ENCODE results near the gene C5orf15. TPM values are rescaled to one million over a fixed set of nuclear protein-coding genes. Genes with fewer than 3 reads are reported as not detected.

The C5orf15 gene
- polyA plus RNA-seq, 1 of the 3 experiments (the other 2 are of a cell fraction) = 81.0 TPM

DNA sequence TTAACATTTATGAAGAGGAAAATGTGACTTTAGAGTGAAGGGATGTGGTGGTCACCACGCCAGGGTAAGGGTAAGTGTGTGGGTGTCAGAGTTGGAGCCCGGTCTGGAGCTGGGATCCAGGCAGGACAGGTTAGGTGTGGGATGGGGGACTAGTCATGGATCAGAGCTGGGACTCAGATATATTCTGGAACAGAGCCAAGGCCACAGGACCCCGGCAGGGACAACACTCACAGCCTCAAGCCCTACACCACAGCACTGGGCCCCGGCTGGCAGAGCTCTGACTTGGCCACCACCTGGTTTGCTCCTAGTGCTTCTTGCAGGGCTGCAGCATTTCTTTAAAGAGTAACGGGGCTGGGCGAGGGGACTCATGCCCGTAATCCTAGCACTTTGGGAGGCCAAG, 47.4 kb downstream of the C5orf15 start (continued):
- TF ChIP-seq RXRA (IDR thresholded peaks at IDR 0.05; ENCODE audit: borderline replicate concordance, low read depth) (no peak), GATA2 (CRISPR knock-in tag; IDR thresholded peaks at IDR 0.05) (no peak), FOSL2 (IDR thresholded peaks at IDR 0.05; ENCODE audit: borderline replicate concordance, low read depth) (no peak), MXI1 (IDR thresholded peaks at IDR 0.05; ENCODE audit: low read depth, low read length) (no peak)

DNA sequence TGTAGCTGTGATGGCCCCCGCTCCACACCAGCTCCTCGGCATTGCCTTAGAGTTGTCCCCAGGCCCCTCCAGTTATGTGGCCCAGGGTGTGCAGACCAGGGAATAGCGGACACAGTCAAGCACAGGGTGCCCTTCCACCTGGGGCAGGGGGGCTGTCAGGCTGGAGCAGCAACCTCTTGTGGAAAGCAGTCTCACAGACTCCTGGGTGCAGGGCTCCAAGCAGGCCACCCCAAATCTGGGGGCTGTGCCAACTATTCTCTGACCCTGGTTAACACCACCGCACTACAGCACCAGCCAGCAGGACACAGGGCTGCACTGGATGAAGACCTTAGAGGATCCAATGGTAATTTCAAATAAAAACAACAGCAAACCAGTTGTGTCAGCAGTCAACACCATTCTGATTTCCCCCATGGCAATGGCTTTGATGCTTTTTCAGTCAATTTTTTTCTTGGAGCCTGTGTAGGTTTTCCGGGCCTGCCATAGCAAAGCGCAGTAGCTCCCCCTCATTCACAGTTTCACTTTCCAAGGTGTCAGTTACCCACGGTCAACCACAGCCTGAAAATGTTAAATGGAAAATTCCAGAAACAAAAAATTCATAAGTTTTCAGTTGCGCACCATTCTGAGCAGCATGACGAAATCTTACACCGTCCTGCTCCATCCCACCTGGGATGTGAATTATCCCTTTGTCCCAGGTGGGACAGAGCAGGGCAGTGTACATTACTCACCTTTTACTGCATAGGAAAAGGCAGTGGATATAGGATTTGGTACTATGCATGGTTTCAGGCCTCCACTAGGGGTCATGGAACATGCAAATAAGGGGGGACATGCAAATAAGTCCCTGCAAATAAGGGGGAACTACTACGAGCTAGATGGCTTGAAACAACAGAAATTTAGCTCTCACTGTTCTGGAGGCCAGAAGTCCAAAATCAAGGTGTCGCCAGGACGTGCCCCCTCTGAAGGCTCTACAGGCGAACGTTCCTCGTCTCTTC, 49.0 kb downstream of the C5orf15 start:
- H3K9ac ChIP-seq = no peak overlapping the region
- no peak overlapping the region for H3K4me2 ChIP-seq
- H3K27ac ChIP-seq (ENCODE audit: low read depth in 2 of 2, low read length in 1 of 2) = no peak overlapping the region
- ChIA-PET CTCF (interaction anchor here (1.3 to 3.4 kb wide), 4 partner anchors 14 to 459 kb away, joined by 3 to 10 read pairs (median 4); no protein-coding TSS in a partner anchor), POLR2A (no interaction called here)
- no peaks in the 10 kb centered on the region for H3F3A ChIP-seq (replicated peaks; ENCODE audit: insufficient read depth)
- no peaks in the 10 kb centered on the region for H3K9me2 ChIP-seq
- 80% methylated on average over 15 of the region's 16 CpGs for WGBS (ENCODE audit: low lambda C conversion rate)
- DNase-seq = no peak
- no peaks in the 10 kb centered on the region for H3K9me3 ChIP-seq
- no peaks in the 10 kb centered on the region for H3K79me2 ChIP-seq (ENCODE audit: insufficient read depth)
- no peaks in the 10 kb centered on the region for H3K36me3 ChIP-seq (replicated peaks in 1 of 2; ENCODE audit: control insufficient read depth in 1 of 2, insufficient read depth in 2 of 2, low read length in 1 of 2)
- H3K27me3 ChIP-seq (ENCODE audit: insufficient read depth) = no peaks in the 10 kb centered on the region; the same call in 1 of the 2 replicates
- peaks cover 0 to 32% of the 10 kb centered on the region in 2 experiments; a peak in 2 of 4 replicates for H3K4me1 ChIP-seq (ENCODE audit: control insufficient read depth in 1 of 2, insufficient read depth in 2 of 2, low read depth in 1 of 2, low read length in 1 of 2)
- no peak overlapping the region for H2AFZ ChIP-seq (ENCODE audit: low read depth)
- TF ChIP-seq RAD21 (IDR thresholded peaks at IDR 0.05; ENCODE audit: low read length) (no peak), JUND (IDR thresholded peaks at IDR 0.05) (no peak), YY1 (IDR thresholded peaks at IDR 0.05; ENCODE audit: low read depth) (no peak), NRF1 (IDR thresholded peaks at IDR 0.05; ENCODE audit: low read depth, low read length) (no peak), GABPA (IDR thresholded peaks at IDR 0.05; ENCODE audit: low read depth) (no peak), FOSL2 (IDR thresholded peaks at IDR 0.05; ENCODE audit: borderline replicate concordance, low read depth) (no peak), GATA2 (CRISPR knock-in tag; IDR thresholded peaks at IDR 0.05) (no peak), TAF1 (IDR thresholded peaks at IDR 0.05; ENCODE audit: borderline replicate concordance, low read depth, low read length) (no peak), NFIC (IDR thresholded peaks at IDR 0.05; ENCODE audit: borderline replicate concordance) (no peak), MXI1 (IDR thresholded peaks at IDR 0.05; ENCODE audit: low read depth, low read length) (no peak), RXRA (IDR thresholded peaks at IDR 0.05; ENCODE audit: borderline replicate concordance, low read depth) (no peak), ELF1 (IDR thresholded peaks at IDR 0.05) (no peak), EZH2phosphoT487 (IDR thresholded peaks at IDR 0.05; ENCODE audit: borderline replicate concordance, low read depth) (no peak), RFX5 (IDR thresholded peaks at IDR 0.05; ENCODE audit: low read length) (no peak), EP300 (IDR thresholded peaks at IDR 0.05; ENCODE audit: borderline replicate concordance in 1 of 2, low read depth in 1 of 2, low read length in 1 of 2) (no peak)
- TF ChIP-seq, protein P1, sequence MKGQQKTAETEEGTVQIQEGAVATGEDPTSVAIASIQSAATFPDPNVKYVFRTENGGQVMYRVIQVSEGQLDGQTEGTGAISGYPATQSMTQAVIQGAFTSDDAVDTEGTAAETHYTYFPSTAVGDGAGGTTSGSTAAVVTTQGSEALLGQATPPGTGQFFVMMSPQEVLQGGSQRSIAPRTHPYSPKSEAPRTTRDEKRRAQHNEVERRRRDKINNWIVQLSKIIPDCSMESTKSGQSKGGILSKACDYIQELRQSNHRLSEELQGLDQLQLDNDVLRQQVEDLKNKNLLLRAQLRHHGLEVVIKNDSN (IDR thresholded peaks at IDR 0.05; ENCODE audit: borderline replicate concordance, low read depth) = no peak
- TF ChIP-seq, protein P2, sequence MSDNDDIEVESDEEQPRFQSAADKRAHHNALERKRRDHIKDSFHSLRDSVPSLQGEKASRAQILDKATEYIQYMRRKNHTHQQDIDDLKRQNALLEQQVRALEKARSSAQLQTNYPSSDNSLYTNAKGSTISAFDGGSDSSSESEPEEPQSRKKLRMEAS (IDR thresholded peaks at IDR 0.05; ENCODE audit: low read depth) = no peak
- H4K20me1 ChIP-seq (ENCODE audit: insufficient read depth) = no peaks in the 10 kb centered on the region
- H3K4me3 ChIP-seq (ENCODE audit: low read depth in 2 of 2, low read length in 1 of 2) = no peak overlapping the region

All from SK-N-SH (cell line).